K562 (cell line): ENCODE measurements around the gene TGFBR1. TPM values are rescaled to one million over a fixed set of nuclear protein-coding genes. Genes with fewer than 3 reads are reported as not detected.

Source experiments
- ATAC-seq: fragments of 200-7000 bp; cut with Tn5 transposase; 3 replicates; pipeline ENCODE4 v1.9.1; 2020; ENCODE audit warnings: moderate library complexity
- BruUV-seq: library from RNA; stranded (reverse); fragments of 400-500 nt; replicated peaks from 2 replicates; lab custom pipeline; 2021; lab: Mats Ljungman, UMichigan
- CTCF ChIA-PET: fragments of 300-600 bp; formaldehyde crosslinking; extraction: SDS; loops from one replicate; lab custom pipeline; 2021; ENCODE audit warnings: low intra/inter-chr PET ratio; lab: Yijun Ruan, JAX
- POLR2A ChIA-PET: fragments of 300-600, 350-650 bp; sonication (Branson Sonifier 250); formaldehyde crosslinking; extraction: SDS; loops from one replicate; lab custom pipeline; 2021; ENCODE audit warnings: antibody characterized with exemption, inconsistent platforms; lab: Yijun Ruan, JAX
- DNase-seq, 4 experiments: peaks; one replicate each; pipeline versions ENCODE4 v3.0.0 to v3.0.0-alpha.2; 2011 to 2018; ENCODE audit warnings: low spot score in 3 of 4, mixed read lengths in 3 of 4; ENCODE audit errors: extremely low read depth in 1 of 4
- FAIRE-seq: peaks from 2 replicates; lab custom pipeline; 2011; peaks lifted over from hg19 to GRCh38; lab: Jason Lieb, UNC
- H2AFZ ChIP-seq: 2 replicates; pipeline ENCODE4 v1.6.0; 2011; ENCODE audit warnings: low read depth, low read length, control low read depth, inconsistent platforms
- H3K27ac ChIP-seq: fragments of 200-600 bp; 3 replicates; pipeline ENCODE4 v1.8.0; 2011; ENCODE audit warnings: low read depth, mild to moderate bottlenecking, control low read depth, inconsistent platforms, low read length, moderate library complexity, mixed read lengths; ENCODE audit errors: extremely low read depth
- H3K27me3 ChIP-seq, 2 experiments: fragments of 300-600 bp in 1 of 2; 2 replicates in 1 of 2; 3 replicates in 1 of 2; pipeline versions ENCODE4 v1.6.0 to v1.8.0; 2011; ENCODE audit warnings: inconsistent platforms in 2 of 2, low read length in 2 of 2, mild to moderate bottlenecking in 1 of 2, mixed read lengths in 1 of 2, moderate library complexity in 1 of 2; ENCODE audit not compliant: control insufficient read depth in 2 of 2, insufficient read depth in 2 of 2
- H3K36me3 ChIP-seq: fragments of 300-600 bp; 3 replicates; pipeline ENCODE4 v1.8.0; 2011; ENCODE audit warnings: mild to moderate bottlenecking, low read length, inconsistent platforms; ENCODE audit not compliant: control insufficient read depth, insufficient read depth
- H3K4me1 ChIP-seq, 2 experiments: fragments of 200-600 bp in 1 of 2; replicated peaks in 1 of 2; 2 replicates in 1 of 2; 3 replicates in 1 of 2; pipeline versions ENCODE4 v1.5.1 to v1.8.0; 2011; ENCODE audit warnings: inconsistent platforms in 2 of 2, low read length in 2 of 2, mild to moderate bottlenecking in 1 of 2, mixed read lengths in 1 of 2, moderate library complexity in 1 of 2; ENCODE audit not compliant: control insufficient read depth in 2 of 2, insufficient read depth in 2 of 2
- H3K4me2 ChIP-seq: 2 replicates; pipeline ENCODE4 v1.6.1; 2011; ENCODE audit warnings: low read length, control low read depth, inconsistent platforms, mixed read lengths; ENCODE audit not compliant: insufficient read depth
- H3K4me3 ChIP-seq: fragments of 200-600 bp; sonication (generic), shearing (Covaris generic); 2 replicates; pipeline ENCODE4 v1.5.1; 2016; ENCODE audit warnings: control low read depth, inconsistent platforms
- H3K79me2 ChIP-seq: fragments of 200-600 bp; 3 replicates; pipeline ENCODE4 v1.8.0; 2011; ENCODE audit warnings: low read length, inconsistent platforms; ENCODE audit not compliant: control insufficient read depth, insufficient read depth
- H3K9ac ChIP-seq, 2 experiments: 2 replicates each; pipeline versions ENCODE4 v1.6.0 to v1.6.1; 2011; ENCODE audit warnings: low read depth in 2 of 2, low read length in 2 of 2, control low read depth in 1 of 2, inconsistent platforms in 1 of 2, mild to moderate bottlenecking in 1 of 2, mixed read lengths in 1 of 2; ENCODE audit not compliant: insufficient read depth in 1 of 2
- H3K9me1 ChIP-seq: one replicate; pipeline ENCODE4 v1.6.0; 2011; ENCODE audit warnings: inconsistent platforms, mild to moderate bottlenecking, low read length, moderate library complexity; ENCODE audit not compliant: control insufficient read depth, insufficient read depth
- H3K9me3 ChIP-seq: replicated peaks from 2 replicates; pipeline ENCODE4 v1.5.1; 2011; ENCODE audit warnings: low read depth, low read length, inconsistent platforms; ENCODE audit not compliant: control insufficient read depth, insufficient read depth
- H4K20me1 ChIP-seq: replicated peaks from 2 replicates; pipeline ENCODE4 v1.6.1; 2011; ENCODE audit warnings: low read length, inconsistent platforms, mixed read lengths; ENCODE audit not compliant: control insufficient read depth, insufficient read depth
- CREB5 ChIP-seq: fragments of 250-450 bp; sonication (Bioruptor Pico); IDR thresholded peaks from 2 replicates; pipeline ENCODE4 v1.5.0; 2020; ENCODE audit warnings: mild to moderate bottlenecking
- GABPB2 ChIP-seq: fragments of 250-450 bp; sonication (Bioruptor Pico); conservative IDR thresholded peaks from 2 replicates; pipeline ENCODE4 v1.5.1; 2021; ENCODE audit warnings: mild to moderate bottlenecking
- NR1H2 ChIP-seq: sonication (generic); formaldehyde crosslinking; IDR thresholded peaks from 2 replicates; pipeline ENCODE4 v1.4.0; 2020; ENCODE audit warnings: mild to moderate bottlenecking, missing genetic modification reagents
- XRCC5 ChIP-seq: fragments of 200-400 bp; formaldehyde crosslinking; IDR thresholded peaks from 2 replicates; pipeline ENCODE4 v1.6.1; 2017; ENCODE audit warnings: low read depth, mild to moderate bottlenecking, low read length
- ZNF133 ChIP-seq: fragments of 250-450 bp; sonication (Bioruptor Pico); IDR thresholded peaks from 2 replicates; pipeline ENCODE4 v1.4.0; 2020; ENCODE audit warnings: mild to moderate bottlenecking
- WGBS: fragments of 100-300 bp; shearing (Covaris generic); methylation state at CpG from one replicate; pipeline ENCODE4 v1.1.6; 2016; ENCODE audit warnings: low coverage, mixed read lengths; ENCODE audit not compliant: insufficient coverage; ENCODE audit errors: missing lambda C conversion rate; 5-methylcytosine and 5-hydroxymethylcytosine counted together
- in situ Hi-C: fragments of 300-500 bp; cut with MboI; formaldehyde crosslinking; loops from 4 replicates; pipeline ENCODE4 v1.15.0; 2018; ENCODE audit warnings: inconsistent platforms, mixed read lengths
- intact Hi-C: fragments of 100-400 bp; cut with micrococcal nuclease; formaldehyde crosslinking; loops from 2 replicates; pipeline ENCODE4 v1.14.2; 2022
- polyA plus RNA-seq, 8 experiments: library from polyadenylated mRNA; depleted of rRNA in 4 of 8; stranded (reverse) in 5 of 8; unstranded in 3 of 8; fragments of >200 nt; fragmentation: Nextera tagmentation in 2 of 8; fragmentation: Illumina TruSeq in 1 of 8; extraction: Ambion mirVana in 2 of 8; extraction: Trizol in 1 of 8; gene quantifications; 2 replicates each; pipeline versions ENCODE4 v1.2.1 to v1.2.3, GENCODE V29; 2011 to 2014; ENCODE audit warnings: inconsistent platforms in 1 of 8, missing spikeins in 1 of 8
- total RNA-seq, 7 experiments: library from RNA; depleted of rRNA in 6 of 7; stranded (reverse); fragments of >200 nt in 6 of 7; fragmentation: Illumina TruSeq in 2 of 7; extraction: Trizol in 2 of 7; gene quantifications; 2 replicates each; pipeline versions ENCODE4 v1.2.1 to v1.2.3, GENCODE V29; 2011 to 2021; ENCODE audit warnings: low replicate concordance in 1 of 7
- TF ChIP-seq, protein P1 (sequence below): fragments of 450-650 bp; IDR thresholded peaks from 2 replicates; pipeline ENCODE4 v1.6.1; 2018; ENCODE audit not compliant: partially characterized antibody
- TF ChIP-seq, protein P2 (sequence below): fragments of 250-450 bp; sonication (Bioruptor Pico); IDR thresholded peaks from 2 replicates; pipeline ENCODE4 v1.8.0; 2022; ENCODE audit warnings: inconsistent platforms
- TF ChIP-seq, protein P3 (sequence below): fragments of 450-650 bp; formaldehyde crosslinking; IDR thresholded peaks from 2 replicates; pipeline ENCODE4 v1.4.0; 2020; ENCODE audit warnings: mild to moderate bottlenecking, moderate library complexity
- TF ChIP-seq, protein P4 (sequence below): fragments of 450-650 bp; formaldehyde crosslinking; conservative IDR thresholded peaks from 2 replicates; pipeline ENCODE4 v1.4.0; 2022; ENCODE audit warnings: mild to moderate bottlenecking, missing genetic modification characterization
- TF ChIP-seq, protein P5 (sequence below): fragments of 250-450 bp; sonication (Bioruptor Pico); IDR thresholded peaks from 2 replicates; pipeline ENCODE4 v1.8.0; 2021; ENCODE audit warnings: moderate library complexity, mild to moderate bottlenecking, inconsistent platforms

The TGFBR1 gene
- total and polyA plus RNA-seq, 9 of the 15 experiments (the other 6 are each of a cell fraction or from before 2014, with no cell fraction given): 15.5 to 62.4 (median 42.7) TPM

DNA sequence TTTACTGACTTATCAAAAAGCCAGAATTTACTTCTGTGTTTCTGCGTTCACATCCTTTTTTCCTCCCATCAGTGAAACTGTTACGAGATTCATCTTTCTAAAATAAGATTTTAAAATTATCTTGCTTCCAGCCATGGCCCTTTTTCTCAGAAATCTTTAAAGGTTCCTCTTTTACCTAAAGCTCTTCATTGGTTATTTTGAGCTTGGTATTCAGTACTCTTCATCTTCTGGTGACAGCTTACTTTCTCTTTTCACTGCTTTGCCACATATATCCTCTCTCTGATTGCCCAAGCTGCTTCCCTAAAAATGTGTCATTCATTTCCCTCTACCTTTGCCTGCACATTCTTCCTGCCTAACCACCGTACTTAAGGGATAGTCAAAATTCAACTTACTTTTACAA is 32.3 kb downstream of the TGFBR1 start (continued):
- TF ChIP-seq, protein P1, sequence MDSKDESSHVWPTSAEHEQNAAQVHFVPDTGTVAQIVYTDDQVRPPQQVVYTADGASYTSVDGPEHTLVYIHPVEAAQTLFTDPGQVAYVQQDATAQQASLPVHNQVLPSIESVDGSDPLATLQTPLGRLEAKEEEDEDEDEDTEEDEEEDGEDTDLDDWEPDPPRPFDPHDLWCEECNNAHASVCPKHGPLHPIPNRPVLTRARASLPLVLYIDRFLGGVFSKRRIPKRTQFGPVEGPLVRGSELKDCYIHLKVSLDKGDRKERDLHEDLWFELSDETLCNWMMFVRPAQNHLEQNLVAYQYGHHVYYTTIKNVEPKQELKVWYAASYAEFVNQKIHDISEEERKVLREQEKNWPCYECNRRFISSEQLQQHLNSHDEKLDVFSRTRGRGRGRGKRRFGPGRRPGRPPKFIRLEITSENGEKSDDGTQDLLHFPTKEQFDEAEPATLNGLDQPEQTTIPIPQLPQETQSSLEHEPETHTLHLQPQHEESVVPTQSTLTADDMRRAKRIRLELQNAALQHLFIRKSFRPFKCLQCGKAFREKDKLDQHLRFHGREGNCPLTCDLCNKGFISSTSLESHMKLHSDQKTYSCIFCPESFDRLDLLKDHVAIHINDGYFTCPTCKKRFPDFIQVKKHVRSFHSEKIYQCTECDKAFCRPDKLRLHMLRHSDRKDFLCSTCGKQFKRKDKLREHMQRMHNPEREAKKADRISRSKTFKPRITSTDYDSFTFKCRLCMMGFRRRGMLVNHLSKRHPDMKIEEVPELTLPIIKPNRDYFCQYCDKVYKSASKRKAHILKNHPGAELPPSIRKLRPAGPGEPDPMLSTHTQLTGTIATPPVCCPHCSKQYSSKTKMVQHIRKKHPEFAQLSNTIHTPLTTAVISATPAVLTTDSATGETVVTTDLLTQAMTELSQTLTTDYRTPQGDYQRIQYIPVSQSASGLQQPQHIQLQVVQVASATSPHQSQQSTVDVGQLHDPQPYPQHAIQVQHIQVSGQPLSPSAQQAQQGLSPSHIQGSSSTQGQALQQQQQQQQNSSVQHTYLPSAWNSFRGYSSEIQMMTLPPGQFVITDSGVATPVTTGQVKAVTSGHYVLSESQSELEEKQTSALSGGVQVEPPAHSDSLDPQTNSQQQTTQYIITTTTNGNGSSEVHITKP: no peak
- TF ChIP-seq, protein P2, sequence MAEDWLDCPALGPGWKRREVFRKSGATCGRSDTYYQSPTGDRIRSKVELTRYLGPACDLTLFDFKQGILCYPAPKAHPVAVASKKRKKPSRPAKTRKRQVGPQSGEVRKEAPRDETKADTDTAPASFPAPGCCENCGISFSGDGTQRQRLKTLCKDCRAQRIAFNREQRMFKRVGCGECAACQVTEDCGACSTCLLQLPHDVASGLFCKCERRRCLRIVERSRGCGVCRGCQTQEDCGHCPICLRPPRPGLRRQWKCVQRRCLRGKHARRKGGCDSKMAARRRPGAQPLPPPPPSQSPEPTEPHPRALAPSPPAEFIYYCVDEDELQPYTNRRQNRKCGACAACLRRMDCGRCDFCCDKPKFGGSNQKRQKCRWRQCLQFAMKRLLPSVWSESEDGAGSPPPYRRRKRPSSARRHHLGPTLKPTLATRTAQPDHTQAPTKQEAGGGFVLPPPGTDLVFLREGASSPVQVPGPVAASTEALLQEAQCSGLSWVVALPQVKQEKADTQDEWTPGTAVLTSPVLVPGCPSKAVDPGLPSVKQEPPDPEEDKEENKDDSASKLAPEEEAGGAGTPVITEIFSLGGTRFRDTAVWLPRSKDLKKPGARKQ: no peak

DNA sequence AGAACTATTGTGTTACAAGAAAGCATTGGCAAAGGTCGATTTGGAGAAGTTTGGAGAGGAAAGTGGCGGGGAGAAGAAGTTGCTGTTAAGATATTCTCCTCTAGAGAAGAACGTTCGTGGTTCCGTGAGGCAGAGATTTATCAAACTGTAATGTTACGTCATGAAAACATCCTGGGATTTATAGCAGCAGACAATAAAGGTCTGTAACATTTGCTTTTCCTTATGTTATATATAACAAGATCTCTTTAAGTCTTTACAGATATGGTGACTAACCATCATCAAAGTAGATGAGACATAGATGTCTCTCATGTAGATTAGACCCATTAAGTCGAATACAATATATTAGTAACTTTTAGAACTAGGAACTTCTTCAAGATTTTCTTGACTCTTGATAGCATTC is 33.0 kb downstream of the TGFBR1 start:
- CTCF ChIA-PET: no interaction called here
- POLR2A ChIA-PET: interaction anchor here (1.0 to 1.8 kb wide), 3 partner anchors 11 to 25 kb away, joined by 3 to 5 read pairs (median 5); no protein-coding TSS in a partner anchor
- TF ChIP-seq, protein P3, sequence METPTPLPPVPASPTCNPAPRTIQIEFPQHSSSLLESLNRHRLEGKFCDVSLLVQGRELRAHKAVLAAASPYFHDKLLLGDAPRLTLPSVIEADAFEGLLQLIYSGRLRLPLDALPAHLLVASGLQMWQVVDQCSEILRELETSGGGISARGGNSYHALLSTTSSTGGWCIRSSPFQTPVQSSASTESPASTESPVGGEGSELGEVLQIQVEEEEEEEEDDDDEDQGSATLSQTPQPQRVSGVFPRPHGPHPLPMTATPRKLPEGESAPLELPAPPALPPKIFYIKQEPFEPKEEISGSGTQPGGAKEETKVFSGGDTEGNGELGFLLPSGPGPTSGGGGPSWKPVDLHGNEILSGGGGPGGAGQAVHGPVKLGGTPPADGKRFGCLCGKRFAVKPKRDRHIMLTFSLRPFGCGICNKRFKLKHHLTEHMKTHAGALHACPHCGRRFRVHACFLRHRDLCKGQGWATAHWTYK (CRISPR knock-in tag): no peak
- TF ChIP-seq GABPB2 (CRISPR knock-in tag): no peak
- TF ChIP-seq, protein P4, sequence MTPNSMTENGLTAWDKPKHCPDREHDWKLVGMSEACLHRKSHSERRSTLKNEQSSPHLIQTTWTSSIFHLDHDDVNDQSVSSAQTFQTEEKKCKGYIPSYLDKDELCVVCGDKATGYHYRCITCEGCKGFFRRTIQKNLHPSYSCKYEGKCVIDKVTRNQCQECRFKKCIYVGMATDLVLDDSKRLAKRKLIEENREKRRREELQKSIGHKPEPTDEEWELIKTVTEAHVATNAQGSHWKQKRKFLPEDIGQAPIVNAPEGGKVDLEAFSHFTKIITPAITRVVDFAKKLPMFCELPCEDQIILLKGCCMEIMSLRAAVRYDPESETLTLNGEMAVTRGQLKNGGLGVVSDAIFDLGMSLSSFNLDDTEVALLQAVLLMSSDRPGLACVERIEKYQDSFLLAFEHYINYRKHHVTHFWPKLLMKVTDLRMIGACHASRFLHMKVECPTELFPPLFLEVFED: no peak
- TF ChIP-seq, protein P5, sequence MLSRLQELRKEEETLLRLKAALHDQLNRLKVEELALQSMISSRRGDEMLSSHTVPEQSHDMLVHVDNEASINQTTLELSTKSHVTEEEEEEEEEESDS (CRISPR knock-in tag): no peak
- TF ChIP-seq CREB5 (CRISPR knock-in tag): no peak
- TF ChIP-seq ZNF133 (CRISPR knock-in tag): no peak
- TF ChIP-seq XRCC5: no peak
- no peak for TF ChIP-seq NR1H2 (CRISPR knock-in tag)

More for the DNA sequence above, 33.0 kb downstream of the TGFBR1 start:
- H3K4me2 ChIP-seq: no peak overlapping the region
- no peak overlapping the region for H2AFZ ChIP-seq
- no peaks in the 10 kb centered on the region for H3K9me1 ChIP-seq
- no peaks in the 10 kb centered on the region for H3K9me3 ChIP-seq
- H3K79me2 ChIP-seq: peaks cover 20% of the 10 kb centered on the region
- intact Hi-C loops: loop anchor here (2.0 kb wide), 2 partner anchors 33 to 63 kb away; partner anchors contain the start of gene TGFBR1
- H4K20me1 ChIP-seq: no peaks in the 10 kb centered on the region
- H3K4me3 ChIP-seq: no peak overlapping the region
- 82% methylated on average over 7 of the region's 7 CpGs for WGBS
- ATAC-seq (no peak), FAIRE-seq (no peak), DNase-seq (no peak)
- no peaks in the 10 kb centered on the region for H3K27me3 ChIP-seq
- in situ Hi-C loops: loop anchor here (5.0 to 10.0 kb wide), 2 partner anchors 123 to 286 kb away; no protein-coding TSS in a partner anchor
- peaks cover 0 to 15% of the 10 kb centered on the region in 2 experiments; a peak in 3 of 5 replicates for H3K4me1 ChIP-seq
- no TSS peak for BruUV-seq
- peaks cover 76% of the 10 kb centered on the region for H3K36me3 ChIP-seq
- no peak overlapping the region for H3K27ac ChIP-seq
- H3K9ac ChIP-seq: no peak overlapping the region
